ENCODE data around the gene NEGR1.

DNA sequence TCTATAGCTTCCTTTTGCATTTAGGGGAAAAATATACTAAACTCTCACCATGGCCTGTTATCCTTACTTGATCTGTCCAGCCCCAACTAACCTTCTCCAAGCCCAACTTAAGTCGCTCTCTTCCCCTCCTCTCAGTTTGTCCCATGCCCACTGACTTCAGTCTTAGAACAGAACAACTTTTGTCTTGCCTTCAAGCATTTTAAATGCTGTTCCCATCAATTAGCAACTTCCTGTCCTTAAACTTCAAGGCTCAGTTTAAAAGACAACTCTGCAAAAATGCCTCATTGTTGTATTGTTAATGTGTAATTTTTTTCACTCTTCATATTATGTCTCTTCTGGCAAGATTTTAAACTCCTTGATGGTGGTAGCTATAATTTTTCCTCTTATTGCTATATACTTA is 526.9 kb downstream of the NEGR1 start:
- TF ChIP-seq, protein P1, sequence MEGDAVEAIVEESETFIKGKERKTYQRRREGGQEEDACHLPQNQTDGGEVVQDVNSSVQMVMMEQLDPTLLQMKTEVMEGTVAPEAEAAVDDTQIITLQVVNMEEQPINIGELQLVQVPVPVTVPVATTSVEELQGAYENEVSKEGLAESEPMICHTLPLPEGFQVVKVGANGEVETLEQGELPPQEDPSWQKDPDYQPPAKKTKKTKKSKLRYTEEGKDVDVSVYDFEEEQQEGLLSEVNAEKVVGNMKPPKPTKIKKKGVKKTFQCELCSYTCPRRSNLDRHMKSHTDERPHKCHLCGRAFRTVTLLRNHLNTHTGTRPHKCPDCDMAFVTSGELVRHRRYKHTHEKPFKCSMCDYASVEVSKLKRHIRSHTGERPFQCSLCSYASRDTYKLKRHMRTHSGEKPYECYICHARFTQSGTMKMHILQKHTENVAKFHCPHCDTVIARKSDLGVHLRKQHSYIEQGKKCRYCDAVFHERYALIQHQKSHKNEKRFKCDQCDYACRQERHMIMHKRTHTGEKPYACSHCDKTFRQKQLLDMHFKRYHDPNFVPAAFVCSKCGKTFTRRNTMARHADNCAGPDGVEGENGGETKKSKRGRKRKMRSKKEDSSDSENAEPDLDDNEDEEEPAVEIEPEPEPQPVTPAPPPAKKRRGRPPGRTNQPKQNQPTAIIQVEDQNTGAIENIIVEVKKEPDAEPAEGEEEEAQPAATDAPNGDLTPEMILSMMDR (IDR thresholded peaks at IDR 0.05; ENCODE audit: poor library complexity): no peak
- TF ChIP-seq EZH2 (IDR thresholded peaks at IDR 0.05; ENCODE audit: borderline replicate concordance): no peak

Data from hepatocyte (in vitro differentiated cells).